HepG2 (cell line): Measurements from ENCODE around the gene GFOD1.
"Not testable (repeated sequence)": the region's sequence is repeated elsewhere in the genome, so short reads cannot be mapped to it uniquely, and the experiment has no call there.

ENCODE experiments used
- DPF2 ChIP-seq: sonication (generic); formaldehyde crosslinking; IDR thresholded peaks from 2 replicates; pipeline ENCODE4 v1.4.0; 2020; ENCODE audit warnings: mild to moderate bottlenecking, low read depth, missing genetic modification reagents, borderline replicate concordance
- HNRNPUL1 ChIP-seq: fragments of 200-400 bp; formaldehyde crosslinking; IDR thresholded peaks from 2 replicates; pipeline ENCODE4 v1.6.1; 2017; ENCODE audit warnings: low read depth, mild to moderate bottlenecking, low read length, moderate library complexity
- MAX ChIP-seq: IDR thresholded peaks from 2 replicates; pipeline ENCODE4 v1.6.1; 2012; ENCODE audit warnings: inconsistent platforms
- NRL ChIP-seq: sonication (generic); formaldehyde crosslinking; IDR thresholded peaks from 2 replicates; pipeline ENCODE4 v1.5.0; 2020; ENCODE audit warnings: missing genetic modification reagents, mild to moderate bottlenecking, moderate library complexity, borderline replicate concordance
- POLR2A ChIP-seq, 2 experiments: IDR thresholded peaks; 2 replicates each; pipeline ENCODE4 v1.6.1; 2011; ENCODE audit warnings: low read depth in 2 of 2, low read length in 2 of 2, mild to moderate bottlenecking in 1 of 2, moderate library complexity in 1 of 2; ENCODE audit not compliant: insufficient read depth in 1 of 2
- TBL1XR1 ChIP-seq: fragments of 150-350 bp; IDR thresholded peaks from 2 replicates; pipeline ENCODE4 v1.6.1; 2014; ENCODE audit warnings: borderline replicate concordance, low read length; ENCODE audit not compliant: partially characterized antibody
- TFE3 ChIP-seq: IDR thresholded peaks from 2 replicates; pipeline ENCODE4 v1.6.1; 2016
- THAP11 ChIP-seq: IDR thresholded peaks from 2 replicates; pipeline ENCODE4 v1.6.1; 2016; ENCODE audit warnings: missing biosample characterization, missing genetic modification reagents
- ZBTB21 ChIP-seq: sonication (generic); formaldehyde crosslinking; IDR thresholded peaks from 2 replicates; pipeline ENCODE4 v1.4.0; 2020; ENCODE audit warnings: missing genetic modification reagents
- ZSCAN25 ChIP-seq: sonication (generic); formaldehyde crosslinking; IDR thresholded peaks from 2 replicates; pipeline ENCODE4 v1.8.0; 2022; ENCODE audit warnings: mild to moderate bottlenecking, missing genetic modification reagents

GRCh38 chr6:13511141-13511571 lies 23.8 kb upstream of the GFOD1 start:
- TF ChIP-seq ZSCAN25 (CRISPR knock-in tag); ZBTB21 (CRISPR knock-in tag); TFE3 (CRISPR knock-in tag); HNRNPUL1; THAP11 (CRISPR knock-in tag); MAX; POLR2A (IDR thresholded peaks at IDR 0.05; ENCODE audit: insufficient read depth in 1 of 2, low read depth in 2 of 2, low read length in 2 of 2); DPF2; TBL1XR1; NRL (CRISPR knock-in tag): not testable (repeated sequence)
